H9 (cell line): ENCODE data around the gene SYNE2. TPM values are rescaled to one million over a fixed set of nuclear protein-coding genes. Genes with fewer than 3 reads are reported as not detected.

Experiments
- DNase-seq: peaks from one replicate; pipeline ENCODE4 v3.0.0-alpha.2; 2017
- H2AFZ ChIP-seq: one replicate; pipeline ENCODE4 v1.6.1; 2013; ENCODE audit warnings: mild to moderate bottlenecking, low read length, control low read depth, moderate library complexity
- H2AK5ac ChIP-seq: 2 replicates; pipeline ENCODE4 v1.6.1; 2013; ENCODE audit warnings: low read length, control low read depth, mixed read lengths; ENCODE audit not compliant: insufficient read length
- H2BK120ac ChIP-seq: one replicate; pipeline ENCODE4 v1.6.1; 2013; ENCODE audit warnings: low read depth, mild to moderate bottlenecking, low read length, control low read depth, inconsistent platforms; ENCODE audit not compliant: poor library complexity, severe bottlenecking
- H2BK12ac ChIP-seq: 2 replicates; pipeline ENCODE4 v1.6.1; 2013; ENCODE audit warnings: low read length, control low read depth, mixed read lengths, low read depth; ENCODE audit not compliant: insufficient read length
- H2BK15ac ChIP-seq: 2 replicates; pipeline ENCODE4 v1.6.1; 2013; ENCODE audit warnings: low read depth, low read length, control low read depth
- H2BK20ac ChIP-seq: one replicate; pipeline ENCODE4 v1.6.1; 2013; ENCODE audit warnings: low read depth, mild to moderate bottlenecking, low read length, control low read depth, inconsistent platforms; ENCODE audit not compliant: poor library complexity, severe bottlenecking
- H2BK5ac ChIP-seq: 2 replicates; pipeline ENCODE4 v1.6.1; 2013; ENCODE audit warnings: low read length, control low read depth, mixed read lengths; ENCODE audit not compliant: insufficient read length
- H3K14ac ChIP-seq: 2 replicates; pipeline ENCODE4 v1.6.1; 2013; ENCODE audit warnings: low read length, control low read depth; ENCODE audit not compliant: insufficient read depth
- H3K18ac ChIP-seq: 2 replicates; pipeline ENCODE4 v1.6.1; 2013; ENCODE audit warnings: low read depth, mild to moderate bottlenecking, mixed read lengths, low read length, control low read depth; ENCODE audit not compliant: insufficient read length
- H3K23ac ChIP-seq: 2 replicates; pipeline ENCODE4 v1.6.1; 2013; ENCODE audit warnings: low read length, control low read depth, mixed read lengths, low read depth; ENCODE audit not compliant: insufficient read length
- H3K23me2 ChIP-seq: 2 replicates; pipeline ENCODE4 v1.6.1; 2013; ENCODE audit warnings: low read depth, mild to moderate bottlenecking, mixed read lengths, low read length, control low read depth; ENCODE audit not compliant: insufficient read length, poor library complexity, severe bottlenecking
- H3K27ac ChIP-seq: 2 replicates; pipeline ENCODE4 v1.5.1; 2013; ENCODE audit warnings: low read length, control low read depth, mixed read lengths, low read depth; ENCODE audit not compliant: insufficient read length
- H3K27me3 ChIP-seq: 2 replicates; pipeline ENCODE4 v1.6.1; 2013; ENCODE audit warnings: low read length, control low read depth, inconsistent platforms; ENCODE audit not compliant: insufficient read depth
- H3K4ac ChIP-seq: 2 replicates; pipeline ENCODE4 v1.6.1; 2013; ENCODE audit warnings: low read depth, mild to moderate bottlenecking, control low read depth, inconsistent platforms, low read length, moderate library complexity
- H3K4me1 ChIP-seq: 2 replicates; pipeline ENCODE4 v1.6.1; 2013; ENCODE audit warnings: low read length, control low read depth, inconsistent platforms; ENCODE audit not compliant: insufficient read depth
- H3K4me2 ChIP-seq: 2 replicates; pipeline ENCODE4 v1.6.1; 2013; ENCODE audit warnings: low read length, control low read depth, mixed read lengths; ENCODE audit not compliant: insufficient read length, insufficient read depth
- H3K56ac ChIP-seq: 2 replicates; pipeline ENCODE4 v1.6.1; 2013; ENCODE audit warnings: low read depth, mild to moderate bottlenecking, mixed read lengths, low read length, control low read depth; ENCODE audit not compliant: insufficient read length
- H3K79me1 ChIP-seq: 2 replicates; pipeline ENCODE4 v1.6.1; 2013; ENCODE audit warnings: low read depth, mild to moderate bottlenecking, moderate library complexity, low read length, control low read depth, inconsistent platforms; ENCODE audit not compliant: insufficient read depth, poor library complexity, severe bottlenecking
- H3K79me2 ChIP-seq: 2 replicates; pipeline ENCODE4 v1.6.1; 2013; ENCODE audit warnings: low read length, control low read depth, inconsistent platforms; ENCODE audit not compliant: insufficient read depth
- H3K9ac ChIP-seq: 2 replicates; pipeline ENCODE4 v1.6.1; 2013; ENCODE audit warnings: low read length, control low read depth, mixed read lengths; ENCODE audit not compliant: insufficient read length; ENCODE audit errors: extremely low read depth
- H3K9me3 ChIP-seq: one replicate; pipeline ENCODE4 v1.6.1; 2013; ENCODE audit warnings: low read depth, low read length, inconsistent platforms; ENCODE audit not compliant: control insufficient read depth
- H3T11ph ChIP-seq: one replicate; pipeline ENCODE4 v1.6.1; 2013; ENCODE audit warnings: mild to moderate bottlenecking, low read length, control low read depth, inconsistent platforms
- H4K20me1 ChIP-seq: one replicate; pipeline ENCODE4 v1.6.1; 2013; ENCODE audit not compliant: control insufficient read depth, insufficient read length, insufficient read depth
- H4K5ac ChIP-seq: 2 replicates; pipeline ENCODE4 v1.6.1; 2013; ENCODE audit warnings: low read depth, mild to moderate bottlenecking, mixed read lengths, low read length, control low read depth; ENCODE audit not compliant: insufficient read length
- H4K8ac ChIP-seq: replicated peaks from 2 replicates; pipeline ENCODE4 v1.6.1; 2013; ENCODE audit warnings: low read length, control low read depth, mixed read lengths, low read depth; ENCODE audit not compliant: insufficient read length
- H4K91ac ChIP-seq: 2 replicates; pipeline ENCODE4 v1.6.1; 2013; ENCODE audit warnings: low read depth, mild to moderate bottlenecking, moderate library complexity, mixed read lengths, low read length, control low read depth; ENCODE audit not compliant: insufficient read length
- H3K27ac Mint-ChIP-seq, 3 experiments: 2 replicates in 2 of 3; 3 replicates in 1 of 3; pipeline ENCODE4 v1.8.0; 2020 to 2021; ENCODE audit warnings: mixed read lengths in 3 of 3, mild to moderate bottlenecking in 1 of 3, moderate library complexity in 1 of 3
- H3K27me3 Mint-ChIP-seq: 2 replicates; pipeline ENCODE4 v1.8.0; 2021; ENCODE audit warnings: low read depth, mild to moderate bottlenecking, moderate library complexity, mixed read lengths
- H3K36me3 Mint-ChIP-seq, 3 experiments: 2 replicates in 2 of 3; 3 replicates in 1 of 3; pipeline ENCODE4 v1.8.0; 2020 to 2021; ENCODE audit warnings: low read depth in 3 of 3, mixed read lengths in 3 of 3; ENCODE audit not compliant: insufficient read depth in 1 of 3
- H3K4me1 Mint-ChIP-seq, 2 experiments: 2 replicates each; pipeline ENCODE4 v1.8.0; 2020; ENCODE audit warnings: mixed read lengths in 2 of 2
- H3K4me3 Mint-ChIP-seq, 2 experiments: 2 replicates in 1 of 2; 3 replicates in 1 of 2; pipeline ENCODE4 v1.8.0; 2020 to 2021; ENCODE audit warnings: mild to moderate bottlenecking in 2 of 2, mixed read lengths in 2 of 2, moderate library complexity in 1 of 2
- H3K9me3 Mint-ChIP-seq, 2 experiments: 2 replicates in 1 of 2; 3 replicates in 1 of 2; pipeline ENCODE4 v1.8.0; 2020; ENCODE audit warnings: mild to moderate bottlenecking in 2 of 2, mixed read lengths in 2 of 2, moderate library complexity in 1 of 2
- CTCF ChIP-seq: fragments of 200-600 bp; sonication (generic); conservative IDR thresholded peaks from 3 replicates; pipeline ENCODE4 v1.8.0; 2021; ENCODE audit warnings: antibody characterized with exemption, mild to moderate bottlenecking
- WGBS: extraction: QIAGEN DNeasy Blood & Tissue Kit; methylation state at CpG from one replicate; pipeline ENCODE4 v1.1.7; 2013; ENCODE audit warnings: missing lambda C conversion rate, low lambda C conversion rate, mixed read lengths; ENCODE audit not compliant: insufficient read length; ENCODE audit errors: extremely low coverage; 5-methylcytosine and 5-hydroxymethylcytosine counted together
- total RNA-seq: library from RNA; stranded (reverse); gene quantifications from 2 replicates; pipeline ENCODE4 v1.2.1, GENCODE V29; 2021

Gene SYNE2
- total RNA-seq, 1 experiment from 2014 or later, result 43.3 TPM

GRCh38 chr14:64184103-64184729 lies 331.4 kb downstream of the SYNE2 start:
- Mint-ChIP-seq H3K27ac (no peak overlapping the region), H3K27me3 (no peaks in the 10 kb centered on the region), H3K9me3 (peaks cover 24 to 26% of the 10 kb centered on the region in 2 experiments), H3K4me1 (peaks cover 29 to 33% of the 10 kb centered on the region in 2 experiments), H3K4me3 (no peak overlapping the region), H3K36me3 (peaks cover 30 to 50% (median 38%) of the 10 kb centered on the region in 3 experiments)
- DNase-seq, result no peak
- Histone ChIP-seq H3K9ac (no peak overlapping the region), H4K8ac (no peak overlapping the region), H3K56ac (no peak overlapping the region), H2AK5ac (no peak overlapping the region), H3K18ac (no peak overlapping the region), H2BK5ac (no peak overlapping the region), H3K27ac (no peak overlapping the region), H3K23ac (no peak overlapping the region), H3K79me1 (no peaks in the 10 kb centered on the region), H4K20me1 (no peaks in the 10 kb centered on the region), H2BK12ac (no peak overlapping the region), H2BK120ac (no peak overlapping the region), H3K27me3 (no peaks in the 10 kb centered on the region), H3K23me2 (no peaks in the 10 kb centered on the region), H3K79me2 (no peaks in the 10 kb centered on the region), H3T11ph (no peak overlapping the region), H3K4ac (no peak overlapping the region), H3K4me2 (no peak overlapping the region), H4K91ac (no peak overlapping the region), H2AFZ (no peak overlapping the region), H2BK15ac (no peak overlapping the region), H4K5ac (no peak overlapping the region), H2BK20ac (no peak overlapping the region), H3K4me1 (peaks cover 6% of the 10 kb centered on the region; the same call in 1 of the 2 replicates), H3K9me3 (no peaks in the 10 kb centered on the region), H3K14ac (no peak overlapping the region)
- no peak for TF ChIP-seq CTCF
- WGBS, result no CpG with 5 or more reads among the region's 7 CpGs
